Prostate gland (tissue), 2 donors: Measurements from ENCODE around the gene LRRC59. TPM values are rescaled to one million over a fixed set of nuclear protein-coding genes. Genes with fewer than 3 reads are reported as not detected.

Experiments used
- DNase-seq: peaks from one replicate; pipeline ENCODE4 v3.0.0-alpha.2; 2019; ENCODE audit warnings: low spot score
- H3K27ac ChIP-seq, 2 donors: fragments of 200-600 bp; sonication (generic); 2 replicates each; pipeline ENCODE4 v1.5.1; 2017 to 2019
- H3K27me3 ChIP-seq: fragments of 200-600 bp; sonication (generic); replicated peaks from 2 replicates; pipeline ENCODE4 v1.5.1; 2019; ENCODE audit not compliant: insufficient read depth
- H3K36me3 ChIP-seq, 2 donors: fragments of 200-600 bp; sonication (generic); 1 replicate in 1 of 2; 2 replicates in 1 of 2; pipeline versions ENCODE4 v1.5.1 to v1.8.1; 2017 to 2019
- H3K4me1 ChIP-seq: fragments of 200-600 bp; sonication (generic); replicated peaks from 2 replicates; pipeline ENCODE4 v1.5.1; 2019
- H3K4me3 ChIP-seq, 2 donors: fragments of 200-600 bp; sonication (generic); 2 replicates each; pipeline ENCODE4 v1.5.1; 2017 to 2019
- H3K9me3 ChIP-seq: fragments of 200-600 bp; sonication (generic); 2 replicates; pipeline ENCODE4 v1.5.1; 2017
- CTCF ChIP-seq, 4 experiments: fragments of 200-600 bp in 2 of 4; fragments of 450-650 bp in 2 of 4; sonication (generic) in 2 of 4; IDR thresholded peaks; 1 replicate in 3 of 4; 2 replicates in 1 of 4; pipeline ENCODE4 v1.5.1; 2016 to 2019; ENCODE audit warnings: antibody characterized with exemption in 4 of 4, mild to moderate bottlenecking in 2 of 4, moderate library complexity in 2 of 4
- POLR2A ChIP-seq: fragments of 450-650 bp; IDR thresholded peaks from one replicate; pipeline ENCODE4 v1.6.1; 2016; ENCODE audit warnings: antibody characterized with exemption, mild to moderate bottlenecking
- POLR2AphosphoS5 ChIP-seq: sonication (generic); formaldehyde crosslinking; IDR thresholded peaks from one replicate; pipeline ENCODE4 v1.6.1; 2017; ENCODE audit warnings: antibody characterized with exemption
- WGBS: methylation state at CpG from one replicate; pipeline ENCODE4 v1.1.5; 2018; 5-methylcytosine and 5-hydroxymethylcytosine counted together
- intact Hi-C: fragments of 100-400 bp; cut with DNase I; formaldehyde crosslinking; loops from one replicate; pipeline ENCODE4 v1.14.2; 2022
- total RNA-seq, 2 donors: library from RNA; depleted of rRNA; stranded (reverse); fragments of >200 nt; gene quantifications; one replicate each; pipeline ENCODE4 v1.1.0, GENCODE V29; 2016

The LRRC59 gene
- total RNA-seq, 2 donors from 2014 or later, result 67.6 to 76.6 TPM

GRCh38 chr17:50347117-50347893 lies 50.0 kb downstream of the LRRC59 start:
- Histone ChIP-seq H3K4me1 (peaks cover 6% of the 10 kb centered on the region), H3K27me3 (no peaks in the 10 kb centered on the region), H3K9me3 (no peaks in the 10 kb centered on the region), H3K4me3 (peak overlapping the region; percentile 71 to 87), H3K36me3 (no peaks in the 10 kb centered on the region), H3K27ac (peak overlapping the region; percentile 52 to 71)
- intact Hi-C loops, result no loop called here
- 15% methylated on average over 17 of the region's 17 CpGs for WGBS
- no peak for TF ChIP-seq POLR2A
- TF ChIP-seq POLR2AphosphoS5, result no peak
- TF ChIP-seq CTCF (IDR thresholded peaks at IDR 0.05), result no peak
- DNase-seq, result no peak

- peak; percentile 38 for DNase-seq
- Histone ChIP-seq H3K27me3 (no peaks in the 10 kb centered on the region), H3K27ac (peak overlapping the region; percentile 52 to 71), H3K9me3 (no peaks in the 10 kb centered on the region), H3K36me3 (no peaks in the 10 kb centered on the region), H3K4me1 (peaks cover 6% of the 10 kb centered on the region), H3K4me3 (peak overlapping the region; percentile 71 to 87)
- intact Hi-C loops, result no loop called here
- 2% methylated on average over 37 of the region's 57 CpGs for WGBS
- TF ChIP-seq POLR2AphosphoS5 (peak; percentile 22), POLR2A (no peak), CTCF (IDR thresholded peaks at IDR 0.05) (no peak)
These were observed 50.8 kb downstream of the LRRC59 start for GRCh38 chr17:50346313-50347116.

GRCh38 chr17:50345432-50346312 lies 51.7 kb downstream of the LRRC59 start, which contains the start of gene XYLT2:
Gene XYLT2, plus strand, starts transcription at chr17:50346126. Its CDS starts 15 bp downstream, at chr17:50346141.
- Histone ChIP-seq H3K4me3 (peak within 1 kb of the TSS; percentile 71 to 87), H3K4me1 (peaks cover 6% of the 10 kb centered on the region), H3K27ac (peak within 1 kb of the TSS; percentile 52 to 71), H3K9me3 (no peaks in the 10 kb centered on the region), H3K36me3 (no peaks in the 10 kb centered on the region), H3K27me3 (no peaks in the 10 kb centered on the region)
- intact Hi-C loops, result no loop called here
- peak; percentile 86 for DNase-seq
- WGBS, result 4% methylated on average over 44 of the region's 87 CpGs
- TF ChIP-seq CTCF (IDR thresholded peaks at IDR 0.05), result no peak
- TF ChIP-seq POLR2A, result peak; percentile 49
- peak; percentile 44 for TF ChIP-seq POLR2AphosphoS5

- DNase-seq, result no peak
- peak overlapping the region in 1 of 2 donors; percentile 52 for H3K27ac ChIP-seq
- WGBS, result 60% methylated on average over 13 of the region's 13 CpGs
These were observed 52.5 kb downstream of the LRRC59 start for GRCh38 chr17:50344731-50345365.

More at GRCh38 chr17:50344731-50345365, 52.5 kb downstream of the LRRC59 start:
- no peaks in the 10 kb centered on the region for H3K27me3 ChIP-seq
- H3K4me3 ChIP-seq, result no peak overlapping the region
- TF ChIP-seq CTCF (IDR thresholded peaks at IDR 0.05) (no peak), POLR2A (no peak), POLR2AphosphoS5 (no peak)
- peaks cover 6% of the 10 kb centered on the region for H3K4me1 ChIP-seq
- H3K36me3 ChIP-seq, result no peaks in the 10 kb centered on the region
- H3K9me3 ChIP-seq, result no peaks in the 10 kb centered on the region
- intact Hi-C loops, result no loop called here
